Endothelial cell of umbilical vein (primary cell): Measurements from ENCODE around the gene KCNMB2. TPM values are rescaled to one million over a fixed set of nuclear protein-coding genes. Genes with fewer than 3 reads are reported as not detected.

Source experiments
- BruUV-seq: library from RNA; stranded (reverse); fragments of 400-500 nt; replicated peaks from 2 replicates; lab custom pipeline; 2021; lab: Mats Ljungman, UMichigan
- CTCF ChIA-PET: fragments of 300-600, 350-600 bp; sonication (Branson Sonifier 250); formaldehyde crosslinking; loops from one replicate; lab custom pipeline; 2021; ENCODE audit warnings: antibody characterized with exemption, inconsistent platforms; lab: Charles Lee
- POLR2A ChIA-PET: fragments of 300-600, 350-600 bp; sonication (Branson Sonifier 250); formaldehyde crosslinking; loops from one replicate; lab custom pipeline; 2021; ENCODE audit warnings: antibody characterized with exemption, inconsistent platforms; lab: Charles Lee
- DNase-seq: peaks from one replicate; pipeline ENCODE4 v3.0.0-alpha.2; 2011; ENCODE audit warnings: low read depth, low spot score
- FAIRE-seq: peaks from 2 replicates; lab custom pipeline; 2011; peaks lifted over from hg19 to GRCh38; lab: Jason Lieb, UNC
- H2AFZ ChIP-seq: 2 replicates; pipeline ENCODE4 v1.6.0; 2012; ENCODE audit warnings: low read depth, low read length, control low read depth, inconsistent platforms
- H3K27ac ChIP-seq: 2 replicates; pipeline ENCODE4 v1.5.1; 2011; ENCODE audit warnings: low read depth, mild to moderate bottlenecking, control low read depth, low read length, moderate library complexity; ENCODE audit not compliant: insufficient read depth
- H3K27me3 ChIP-seq, 2 experiments: 2 replicates each; pipeline versions ENCODE4 v1.6.0 to v1.6.1; 2011; ENCODE audit warnings: low read length in 2 of 2, mixed read lengths in 1 of 2; ENCODE audit not compliant: control insufficient read depth in 2 of 2, insufficient read depth in 2 of 2
- H3K36me3 ChIP-seq, 2 experiments: 2 replicates in 1 of 2; 3 replicates in 1 of 2; pipeline ENCODE4 v1.5.1; 2011; ENCODE audit warnings: low read length in 2 of 2, mild to moderate bottlenecking in 1 of 2, moderate library complexity in 1 of 2; ENCODE audit not compliant: control insufficient read depth in 2 of 2, insufficient read depth in 2 of 2; ENCODE audit errors: extremely low read depth in 1 of 2
- H3K4me1 ChIP-seq: 3 replicates; pipeline ENCODE4 v1.5.1; 2011; ENCODE audit warnings: mild to moderate bottlenecking, low read length; ENCODE audit not compliant: control insufficient read depth, insufficient read depth; ENCODE audit errors: extremely low read depth
- H3K4me2 ChIP-seq: 2 replicates; pipeline ENCODE4 v1.6.1; 2011; ENCODE audit warnings: low read length, control low read depth, mixed read lengths; ENCODE audit not compliant: insufficient read depth
- H3K4me3 ChIP-seq, 3 experiments: fragments of 200-600 bp in 1 of 3; sonication (generic), shearing (Covaris generic) in 1 of 3; replicated peaks in 1 of 3; 2 replicates each; pipeline ENCODE4 v1.5.1; 2011 to 2016; ENCODE audit warnings: control low read depth in 3 of 3, low read length in 3 of 3, mild to moderate bottlenecking in 2 of 3, inconsistent platforms in 1 of 3, low read depth in 1 of 3, moderate library complexity in 1 of 3; ENCODE audit not compliant: insufficient read depth in 1 of 3
- H3K79me2 ChIP-seq: 2 replicates; pipeline ENCODE4 v1.6.0; 2012; ENCODE audit warnings: low read length, inconsistent platforms; ENCODE audit not compliant: control insufficient read depth, insufficient read depth
- H3K9ac ChIP-seq: replicated peaks from 2 replicates; pipeline ENCODE3; 2011; ENCODE audit warnings: low read length, control low read depth; ENCODE audit not compliant: insufficient read depth; ENCODE audit errors: extremely low read depth
- H3K9me1 ChIP-seq: replicated peaks from 3 replicates; pipeline ENCODE4 v1.6.0; 2011; ENCODE audit warnings: mild to moderate bottlenecking, low read length; ENCODE audit not compliant: control insufficient read depth, insufficient read depth; ENCODE audit errors: extremely low read depth
- H3K9me3 ChIP-seq: replicated peaks from 2 replicates; pipeline ENCODE4 v1.5.1; 2012; ENCODE audit warnings: low read length, inconsistent platforms; ENCODE audit not compliant: control insufficient read depth, insufficient read depth
- H4K20me1 ChIP-seq: replicated peaks from 2 replicates; pipeline ENCODE3; 2011; ENCODE audit warnings: mild to moderate bottlenecking, low read length; ENCODE audit not compliant: control insufficient read depth, insufficient read depth; ENCODE audit errors: extremely low read depth
- EZH2 ChIP-seq: IDR thresholded peaks from 2 replicates; pipeline ENCODE4 v1.6.1; 2012; ENCODE audit warnings: borderline replicate concordance, low read depth, mild to moderate bottlenecking, moderate library complexity, low read length, inconsistent platforms; ENCODE audit not compliant: severe bottlenecking
- FOS ChIP-seq: IDR thresholded peaks from 2 replicates; pipeline ENCODE4 v1.6.1; 2011; ENCODE audit warnings: mild to moderate bottlenecking, low read length, moderate library complexity, borderline replicate concordance; ENCODE audit not compliant: insufficient read depth
- GATA2 ChIP-seq: IDR thresholded peaks from 2 replicates; pipeline ENCODE4 v1.7.0; 2011; ENCODE audit warnings: low read depth, mild to moderate bottlenecking, moderate library complexity, mixed read lengths, low read length; ENCODE audit not compliant: insufficient read length, insufficient read depth
- JUN ChIP-seq: IDR thresholded peaks from 2 replicates; pipeline ENCODE4 v1.6.1; 2011; ENCODE audit warnings: borderline replicate concordance, low read depth; ENCODE audit not compliant: insufficient read length, insufficient read depth
- MYC ChIP-seq: IDR thresholded peaks from one replicate; pipeline ENCODE4 v1.6.1; 2011; ENCODE audit warnings: mild to moderate bottlenecking, low read depth, low read length
- POLR2A ChIP-seq: IDR thresholded peaks from 2 replicates; pipeline ENCODE4 v1.6.1; 2012; ENCODE audit warnings: low read depth, mild to moderate bottlenecking, control low read depth, low read length
- POLR2AphosphoS5 ChIP-seq: IDR thresholded peaks from 2 replicates; pipeline ENCODE4 v1.6.1; 2012; ENCODE audit warnings: low read depth, mild to moderate bottlenecking, control low read depth, low read length, moderate library complexity; ENCODE audit not compliant: insufficient read depth
- dilution Hi-C: fragments of 300-500 bp; cut with MboI; formaldehyde crosslinking; loops from one replicate; pipeline ENCODE4 v1.15.0; 2019; ENCODE audit warnings: low sequenced_read_pairs; ENCODE audit not compliant: extremely low pct_ligation_motif_present
- intact Hi-C: fragments of 100-400 bp; cut with micrococcal nuclease; formaldehyde crosslinking; loops from one replicate; pipeline ENCODE4 v1.10.0; 2022
- polyA plus RNA-seq, 4 experiments: library from polyadenylated mRNA; depleted of rRNA in 3 of 4; stranded (reverse) in 3 of 4; unstranded in 1 of 4; fragments of >200 nt; gene quantifications; 2 replicates each; pipeline versions ENCODE4 v1.2.1 to v1.2.3, GENCODE V29; 2011 to 2012; ENCODE audit warnings: missing spikeins in 1 of 4
- total RNA-seq: library from RNA; stranded (reverse); gene quantifications from 2 replicates; pipeline ENCODE4 v1.2.3, GENCODE V29; 2021
- TF ChIP-seq, protein P1 (sequence below), 2 donors: IDR thresholded peaks; 1 replicate in 1 of 2; 2 replicates in 1 of 2; pipeline ENCODE4 v1.5.1; 2011; ENCODE audit warnings: low read length in 2 of 2, mild to moderate bottlenecking in 2 of 2, moderate library complexity in 2 of 2, control low read depth in 1 of 2, inconsistent platforms in 1 of 2, low read depth in 1 of 2; ENCODE audit not compliant: insufficient read depth in 1 of 2; ENCODE audit errors: extremely low read depth in 1 of 2
- TF ChIP-seq, protein P2 (sequence below): IDR thresholded peaks from 2 replicates; pipeline ENCODE4 v1.6.1; 2011; ENCODE audit not compliant: insufficient read depth, insufficient read length

The KCNMB2 gene
- total and polyA plus RNA-seq, 2 donors (not counting 3 experiments of a cell fraction or from before 2014, with no cell fraction given): not detected

GRCh38 chr3:178562947-178563232 is 26.7 kb downstream of the KCNMB2 start:
- FAIRE-seq: peak; percentile 53

DNA sequence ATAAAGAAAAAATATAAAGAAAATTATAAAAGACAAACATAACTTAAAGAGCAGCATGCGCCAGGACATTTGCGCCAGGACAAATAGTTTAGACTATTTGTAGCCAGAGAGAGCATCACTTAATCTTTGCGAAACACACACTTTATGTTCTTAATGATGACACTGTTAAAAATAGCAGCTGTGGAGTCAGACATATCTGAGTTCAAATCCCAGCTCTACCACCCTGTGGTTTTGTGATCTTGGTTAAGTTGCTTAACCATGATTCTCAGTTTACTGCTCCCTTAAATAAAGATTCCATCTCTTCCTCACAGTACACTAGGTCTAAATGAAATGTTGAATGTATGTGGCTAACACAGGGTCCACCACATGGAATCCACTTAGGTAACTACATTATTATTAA is 31.4 kb downstream of the KCNMB2 start:
- H3K9me1 ChIP-seq: no peaks in the 10 kb centered on the region
- DNase-seq (no peak), FAIRE-seq (no peak)
- no peak overlapping the region for H3K27ac ChIP-seq
- H2AFZ ChIP-seq: no peak overlapping the region
- dilution Hi-C loops (no loop called here), intact Hi-C loops (no loop called here)
- ChIA-PET POLR2A (no interaction called here), CTCF (no interaction called here)
- H3K27me3 ChIP-seq: no peaks in the 10 kb centered on the region
- no peaks in the 10 kb centered on the region for H3K36me3 ChIP-seq
- BruUV-seq: no TSS peak
- no peak overlapping the region for H3K4me3 ChIP-seq
- peaks cover 7% of the 10 kb centered on the region for H3K4me1 ChIP-seq
- no peaks in the 10 kb centered on the region for H3K79me2 ChIP-seq
- no peaks in the 10 kb centered on the region for H3K9me3 ChIP-seq
- no peak overlapping the region for H3K9ac ChIP-seq
- TF ChIP-seq, protein P1, sequence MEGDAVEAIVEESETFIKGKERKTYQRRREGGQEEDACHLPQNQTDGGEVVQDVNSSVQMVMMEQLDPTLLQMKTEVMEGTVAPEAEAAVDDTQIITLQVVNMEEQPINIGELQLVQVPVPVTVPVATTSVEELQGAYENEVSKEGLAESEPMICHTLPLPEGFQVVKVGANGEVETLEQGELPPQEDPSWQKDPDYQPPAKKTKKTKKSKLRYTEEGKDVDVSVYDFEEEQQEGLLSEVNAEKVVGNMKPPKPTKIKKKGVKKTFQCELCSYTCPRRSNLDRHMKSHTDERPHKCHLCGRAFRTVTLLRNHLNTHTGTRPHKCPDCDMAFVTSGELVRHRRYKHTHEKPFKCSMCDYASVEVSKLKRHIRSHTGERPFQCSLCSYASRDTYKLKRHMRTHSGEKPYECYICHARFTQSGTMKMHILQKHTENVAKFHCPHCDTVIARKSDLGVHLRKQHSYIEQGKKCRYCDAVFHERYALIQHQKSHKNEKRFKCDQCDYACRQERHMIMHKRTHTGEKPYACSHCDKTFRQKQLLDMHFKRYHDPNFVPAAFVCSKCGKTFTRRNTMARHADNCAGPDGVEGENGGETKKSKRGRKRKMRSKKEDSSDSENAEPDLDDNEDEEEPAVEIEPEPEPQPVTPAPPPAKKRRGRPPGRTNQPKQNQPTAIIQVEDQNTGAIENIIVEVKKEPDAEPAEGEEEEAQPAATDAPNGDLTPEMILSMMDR (IDR thresholded peaks at IDR 0.05; ENCODE audit: extremely low read depth in 1 of 2, insufficient read depth in 1 of 2, low read depth in 1 of 2, low read length in 2 of 2): no peak
- TF ChIP-seq FOS (no peak), POLR2A (no peak), POLR2AphosphoS5 (no peak), EZH2 (no peak), GATA2 (no peak), MYC (no peak), JUN (no peak)
- TF ChIP-seq, protein P2, sequence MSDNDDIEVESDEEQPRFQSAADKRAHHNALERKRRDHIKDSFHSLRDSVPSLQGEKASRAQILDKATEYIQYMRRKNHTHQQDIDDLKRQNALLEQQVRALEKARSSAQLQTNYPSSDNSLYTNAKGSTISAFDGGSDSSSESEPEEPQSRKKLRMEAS: no peak
- H4K20me1 ChIP-seq: no peaks in the 10 kb centered on the region
- H3K4me2 ChIP-seq: no peak overlapping the region

More at GRCh38 chr3:178562947-178563232, 26.7 kb downstream of the KCNMB2 start:
- peak overlapping the region; percentile 72 for H3K4me2 ChIP-seq
- peak overlapping the region in 1 of 3 experiments; percentile 26 for H3K4me3 ChIP-seq
- ChIA-PET POLR2A (no interaction called here), CTCF (no interaction called here)
- no peaks in the 10 kb centered on the region for H3K79me2 ChIP-seq
- H3K9me1 ChIP-seq: no peaks in the 10 kb centered on the region
- dilution Hi-C loops: no loop called here
- H3K4me1 ChIP-seq: peaks cover 15% of the 10 kb centered on the region
- no peak overlapping the region for H3K9ac ChIP-seq
- BruUV-seq: no TSS peak
- peak overlapping the region; percentile 82 for H2AFZ ChIP-seq
- TF ChIP-seq EZH2 (no peak), JUN (no peak), FOS (no peak), MYC (no peak), POLR2A (no peak), POLR2AphosphoS5 (no peak)
- TF ChIP-seq, protein P1 (IDR thresholded peaks at IDR 0.05; ENCODE audit: extremely low read depth in 1 of 2, insufficient read depth in 1 of 2, low read depth in 1 of 2, low read length in 2 of 2): no peak
- no peaks in the 10 kb centered on the region for H3K36me3 ChIP-seq
- no peaks in the 10 kb centered on the region for H3K27me3 ChIP-seq
- intact Hi-C loops: no loop called here
- no peaks in the 10 kb centered on the region for H4K20me1 ChIP-seq
- no peaks in the 10 kb centered on the region for H3K9me3 ChIP-seq
- no peak for DNase-seq
- peak overlapping the region; percentile 57 for H3K27ac ChIP-seq
